GM21619 (cell line): ENCODE results near the gene PLA2G2F.

ENCODE experiments used
- ATAC-seq: cut with Tn5 transposase; IDR thresholded peaks from one replicate; pipeline ENCODE4 v1.9.1; 2021; ENCODE audit not compliant: unreplicated experiment

The PLA2G2F gene

GRCh38 chr1:20167126-20167525, 28.0 kb downstream of the PLA2G2F start:
- no peak for ATAC-seq

- no peak for ATAC-seq
These were observed 29.7 kb downstream of the PLA2G2F start for GRCh38 chr1:20168564-20169491.

- no peak for ATAC-seq
These were observed 30.8 kb downstream of the PLA2G2F start for GRCh38 chr1:20169932-20170331.

- ATAC-seq = no peak
These were observed 33.0 kb downstream of the PLA2G2F start for GRCh38 chr1:20172033-20172590.

- no peak for ATAC-seq
These were observed 36.0 kb downstream of the PLA2G2F start for GRCh38 chr1:20174937-20175666.

GRCh38 chr1:20178634-20179370, 39.7 kb downstream of the PLA2G2F start:
- ATAC-seq = no peak

- no peak for ATAC-seq
These were observed 40.4 kb downstream of the PLA2G2F start for GRCh38 chr1:20179371-20180128.

- ATAC-seq = no peak
These were observed 41.2 kb downstream of the PLA2G2F start for GRCh38 chr1:20180129-20180843.

- no peak for ATAC-seq
These were observed 41.7 kb downstream of the PLA2G2F start for GRCh38 chr1:20180844-20181207.

GRCh38 chr1:20182415-20182814, 43.3 kb downstream of the PLA2G2F start:
- ATAC-seq = no peak

- ATAC-seq = no peak
These were observed 43.9 kb downstream of the PLA2G2F start for GRCh38 chr1:20183035-20183434.

- no peak for ATAC-seq
These were observed 44.6 kb downstream of the PLA2G2F start for GRCh38 chr1:20183616-20184271.

GRCh38 chr1:20184481-20184900, 45.4 kb downstream of the PLA2G2F start:
- ATAC-seq = no peak

- ATAC-seq = no peak
These were observed 46.1 kb downstream of the PLA2G2F start for GRCh38 chr1:20184997-20185833.

GRCh38 chr1:20185834-20186782, 47.0 kb downstream of the PLA2G2F start, which contains the start of the genes PLA2G2C and UBXN10:
Gene PLA2G2C, minus strand, starts transcription at chr1:20186518. Its CDS starts 9,155 bp downstream, at chr1:20177363.
Gene UBXN10, plus strand, starts transcription at chr1:20186096. Its CDS starts 4,466 bp downstream, at chr1:20190562.
- ATAC-seq = no peak

GRCh38 chr1:20187103-20187812, 48.1 kb downstream of the PLA2G2F start:
- no peak for ATAC-seq
